Liver (tissue), 3 donors: Measurements from ENCODE around the gene PRSS33.

ENCODE experiments used
- EGR1 ChIP-seq, 2 donors: IDR thresholded peaks; 2 replicates each; pipeline ENCODE4 v1.6.1; 2016 to 2018; ENCODE audit warnings: antibody characterized with exemption in 2 of 2, low read depth in 2 of 2
- TAF1 ChIP-seq: conservative IDR thresholded peaks from 2 replicates; pipeline ENCODE4 v1.6.1; 2016; ENCODE audit warnings: antibody characterized with exemption, mild to moderate bottlenecking
- TF ChIP-seq, protein P1 (sequence below): fragments of 150-350 bp; IDR thresholded peaks from 2 replicates; pipeline ENCODE4 v1.5.1; 2017; ENCODE audit warnings: improper control_type of control experiment, low read depth, low read length; ENCODE audit not compliant: missing input control
- donor health status: healthy.
- donor health status: healthy.

DNA sequence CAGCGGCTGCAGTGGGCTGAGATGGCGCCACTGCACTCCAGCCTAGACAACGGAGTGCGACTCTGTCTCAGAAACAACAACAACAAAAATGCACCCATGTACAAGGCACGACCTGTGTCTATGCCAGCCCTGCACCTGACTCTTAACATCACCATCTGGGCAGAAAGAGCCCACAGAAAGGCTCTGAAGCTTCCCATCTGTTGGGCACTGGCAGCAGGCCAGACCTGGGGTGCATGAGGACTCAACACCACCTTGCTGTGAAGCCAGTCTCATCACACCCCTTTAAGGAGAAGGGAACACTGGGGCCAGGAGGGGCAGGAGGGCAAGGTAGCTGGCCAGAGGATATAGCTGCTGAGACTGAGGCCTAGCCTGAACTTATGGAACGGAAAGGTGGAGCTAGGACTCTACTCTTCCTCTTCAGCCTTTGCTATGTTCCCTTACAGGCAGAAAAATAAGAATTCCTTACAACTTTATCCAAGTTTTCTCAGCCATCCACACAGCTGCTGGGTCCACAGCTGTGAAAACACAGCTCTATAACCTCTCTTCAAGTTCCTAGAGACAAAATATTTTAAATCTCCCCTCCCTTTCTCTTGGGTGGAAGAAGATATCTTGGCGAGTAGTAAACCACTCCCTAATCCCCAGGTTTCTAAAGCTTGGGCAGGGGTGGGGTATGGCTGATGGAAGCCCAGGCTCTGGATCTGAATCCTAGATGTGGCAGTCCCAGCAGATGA, 13.0 kb downstream of the PRSS33 start:
- TF ChIP-seq, protein P1, sequence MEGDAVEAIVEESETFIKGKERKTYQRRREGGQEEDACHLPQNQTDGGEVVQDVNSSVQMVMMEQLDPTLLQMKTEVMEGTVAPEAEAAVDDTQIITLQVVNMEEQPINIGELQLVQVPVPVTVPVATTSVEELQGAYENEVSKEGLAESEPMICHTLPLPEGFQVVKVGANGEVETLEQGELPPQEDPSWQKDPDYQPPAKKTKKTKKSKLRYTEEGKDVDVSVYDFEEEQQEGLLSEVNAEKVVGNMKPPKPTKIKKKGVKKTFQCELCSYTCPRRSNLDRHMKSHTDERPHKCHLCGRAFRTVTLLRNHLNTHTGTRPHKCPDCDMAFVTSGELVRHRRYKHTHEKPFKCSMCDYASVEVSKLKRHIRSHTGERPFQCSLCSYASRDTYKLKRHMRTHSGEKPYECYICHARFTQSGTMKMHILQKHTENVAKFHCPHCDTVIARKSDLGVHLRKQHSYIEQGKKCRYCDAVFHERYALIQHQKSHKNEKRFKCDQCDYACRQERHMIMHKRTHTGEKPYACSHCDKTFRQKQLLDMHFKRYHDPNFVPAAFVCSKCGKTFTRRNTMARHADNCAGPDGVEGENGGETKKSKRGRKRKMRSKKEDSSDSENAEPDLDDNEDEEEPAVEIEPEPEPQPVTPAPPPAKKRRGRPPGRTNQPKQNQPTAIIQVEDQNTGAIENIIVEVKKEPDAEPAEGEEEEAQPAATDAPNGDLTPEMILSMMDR, result no peak
- TF ChIP-seq TAF1 (no peak), EGR1 (IDR thresholded peaks at IDR 0.05; ENCODE audit: low read depth in 2 of 2) (no peak)
